ENCODE measurements around the gene NLGN1. TPM values are rescaled to one million over a fixed set of nuclear protein-coding genes. Genes with fewer than 3 reads are reported as not detected.
"Not testable (repeated sequence)": the region's sequence is repeated elsewhere in the genome, so short reads cannot be mapped to it uniquely, and the experiment has no call there.

Gene NLGN1
- total RNA-seq, 1 donor from 2014 or later = 126 TPM

- no peak for DNase-seq
Measured at GRCh38 chr3:174186377-174186989, 788.9 kb downstream of the NLGN1 start.

- DNase-seq = no peak
Measured at GRCh38 chr3:174191380-174191779, 793.8 kb downstream of the NLGN1 start.

GRCh38 chr3:174191895-174192294 is 794.4 kb downstream of the NLGN1 start:
- DNase-seq = no peak

GRCh38 chr3:174192471-174192870 is 794.9 kb downstream of the NLGN1 start:
- no peak for DNase-seq

GRCh38 chr3:174193604-174194003 is 796.1 kb downstream of the NLGN1 start:
- DNase-seq = no peak

GRCh38 chr3:174197416-174197815 is 799.9 kb downstream of the NLGN1 start:
- DNase-seq = no peak

- no peak for DNase-seq
Measured at GRCh38 chr3:174198199-174198598, 800.7 kb downstream of the NLGN1 start.

GRCh38 chr3:174199696-174200095 is 802.2 kb downstream of the NLGN1 start:
- no peak for DNase-seq

GRCh38 chr3:174202116-174202515 is 804.6 kb downstream of the NLGN1 start:
- DNase-seq = no peak

GRCh38 chr3:174202561-174202960 is 805.0 kb downstream of the NLGN1 start:
- DNase-seq = no peak

- DNase-seq = no peak
Measured at GRCh38 chr3:174204765-174205164, 807.2 kb downstream of the NLGN1 start.

- DNase-seq = no peak
Measured at GRCh38 chr3:174206607-174207192, 809.2 kb downstream of the NLGN1 start.

- no peak for DNase-seq
Measured at GRCh38 chr3:174208161-174208560, 810.6 kb downstream of the NLGN1 start.

- not testable (repeated sequence) for DNase-seq
Measured at GRCh38 chr3:174211896-174212295, 814.4 kb downstream of the NLGN1 start.

- no peak for DNase-seq
Measured at GRCh38 chr3:174215456-174215855, 817.9 kb downstream of the NLGN1 start.

GRCh38 chr3:174216019-174216418 is 818.5 kb downstream of the NLGN1 start:
- no peak for DNase-seq

GRCh38 chr3:174216946-174217718 is 819.6 kb downstream of the NLGN1 start:
- no peak for DNase-seq

GRCh38 chr3:174218016-174218415 is 820.5 kb downstream of the NLGN1 start:
- no peak for DNase-seq

- DNase-seq = no peak
Measured at GRCh38 chr3:174219738-174220137, 822.2 kb downstream of the NLGN1 start.

GRCh38 chr3:174220775-174221554 is 823.4 kb downstream of the NLGN1 start:
- DNase-seq = no peak

GRCh38 chr3:174223042-174223441 is 825.5 kb downstream of the NLGN1 start:
- DNase-seq = no peak

- DNase-seq = no peak
Measured at GRCh38 chr3:174223626-174224025, 826.1 kb downstream of the NLGN1 start.

GRCh38 chr3:174229916-174230315 is 832.4 kb downstream of the NLGN1 start:
- DNase-seq = no peak
